Measurements from ENCODE around the gene TBC1D19. TPM values are rescaled to one million over a fixed set of nuclear protein-coding genes. Genes with fewer than 3 reads are reported as not detected.
A peak's percentile ranks its signal among the peaks of the same experiment; 100 is the strongest.

Gene TBC1D19
- total and polyA plus RNA-seq, 9 of the 15 experiments (the other 6 are each of a cell fraction or from before 2014, with no cell fraction given), result 0.73 to 5.6 (median 3.7) TPM

DNA sequence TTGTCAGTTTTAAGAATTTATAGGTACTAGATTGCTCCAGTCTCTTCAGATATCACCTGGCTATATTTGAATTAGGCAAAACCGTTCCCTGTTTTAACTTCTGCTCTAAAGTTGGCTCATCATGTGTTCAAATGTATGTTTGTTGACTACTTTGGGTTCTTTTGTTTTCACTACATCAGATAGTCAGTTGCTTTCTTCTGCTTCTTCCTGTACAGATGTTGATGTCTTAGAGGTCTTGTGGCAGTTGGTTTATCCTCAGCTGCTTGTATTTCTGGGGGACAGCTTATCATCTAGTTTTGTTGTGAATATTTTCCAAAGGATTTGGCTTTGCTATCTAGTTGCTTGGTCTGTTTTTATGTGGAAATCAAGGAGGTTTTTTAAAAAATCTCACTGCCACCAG is 28.0 kb downstream of the TBC1D19 start:
- WGBS (ENCODE audit: insufficient coverage, low coverage, missing lambda C conversion rate), result 13% methylated on average over 1 of the region's 1 CpG
- FAIRE-seq (peak; percentile 11), ATAC-seq (no peak), DNase-seq (ENCODE audit: extremely low read depth in 1 of 4, low spot score in 3 of 4) (no peak)
- ChIA-PET POLR2A (no interaction called here), CTCF (ENCODE audit: low intra/inter-chr PET ratio) (no interaction called here)
- in situ Hi-C loops (cut with MboI), result no loop called here
- Histone ChIP-seq H3K27me3 (ENCODE audit: control insufficient read depth in 2 of 2, insufficient read depth in 2 of 2, low read length in 2 of 2) (no peaks in the 10 kb centered on the region), H3K4me1 (replicated peaks in 1 of 2; ENCODE audit: control insufficient read depth in 2 of 2, insufficient read depth in 2 of 2, low read length in 2 of 2) (peaks cover 0 to 14% of the 10 kb centered on the region in 2 experiments; a peak in 3 of 5 replicates), H3K9ac (ENCODE audit: insufficient read depth in 1 of 2, low read depth in 2 of 2, low read length in 2 of 2) (no peak overlapping the region), H4K20me1 (replicated peaks; ENCODE audit: control insufficient read depth, insufficient read depth, low read length) (no peaks in the 10 kb centered on the region), H3K36me3 (ENCODE audit: control insufficient read depth, insufficient read depth, low read length) (no peaks in the 10 kb centered on the region), H3K4me3 (no peak overlapping the region), H3K4me2 (ENCODE audit: insufficient read depth, low read length) (no peak overlapping the region), H3K9me3 (replicated peaks; ENCODE audit: control insufficient read depth, insufficient read depth, low read depth, low read length) (no peaks in the 10 kb centered on the region), H3K79me2 (ENCODE audit: control insufficient read depth, insufficient read depth, low read length) (no peaks in the 10 kb centered on the region), H2AFZ (ENCODE audit: low read depth, low read length) (no peak overlapping the region), H3K9me1 (ENCODE audit: control insufficient read depth, insufficient read depth, low read length) (no peaks in the 10 kb centered on the region), H3K27ac (ENCODE audit: extremely low read depth, low read depth, low read length) (no peak overlapping the region)
- no TSS peak for BruUV-seq (replicated peaks)
- intact Hi-C loops (cut with micrococcal nuclease), result no loop called here
- TF ChIP-seq IFI16 (CRISPR knock-in tag; IDR thresholded peaks at IDR 0.05) (no peak), HDAC6 (IDR thresholded peaks at IDR 0.05; ENCODE audit: low read depth, low read length) (no peak), FOXM1 (IDR thresholded peaks at IDR 0.05; ENCODE audit: low read depth) (no peak), FOXM1 (CRISPR knock-in tag; IDR thresholded peaks at IDR 0.05; ENCODE audit: low read depth) (no peak), NFRKB (IDR thresholded peaks at IDR 0.05; ENCODE audit: low read depth) (no peak), PTBP1 (IDR thresholded peaks at IDR 0.05; ENCODE audit: low read depth, low read length) (no peak), SMARCB1 (IDR thresholded peaks at IDR 0.05; ENCODE audit: insufficient read length, low read depth) (no peak), CHD2 (IDR thresholded peaks at IDR 0.05; ENCODE audit: low read depth, low read length) (no peak), ZNF644 (tag; IDR thresholded peaks at IDR 0.05; ENCODE audit: low read depth) (no peak), ZEB2 (IDR thresholded peaks at IDR 0.05) (no peak), ZNF398 (CRISPR knock-in tag; IDR thresholded peaks at IDR 0.05) (no peak)
- TF ChIP-seq, protein P1, sequence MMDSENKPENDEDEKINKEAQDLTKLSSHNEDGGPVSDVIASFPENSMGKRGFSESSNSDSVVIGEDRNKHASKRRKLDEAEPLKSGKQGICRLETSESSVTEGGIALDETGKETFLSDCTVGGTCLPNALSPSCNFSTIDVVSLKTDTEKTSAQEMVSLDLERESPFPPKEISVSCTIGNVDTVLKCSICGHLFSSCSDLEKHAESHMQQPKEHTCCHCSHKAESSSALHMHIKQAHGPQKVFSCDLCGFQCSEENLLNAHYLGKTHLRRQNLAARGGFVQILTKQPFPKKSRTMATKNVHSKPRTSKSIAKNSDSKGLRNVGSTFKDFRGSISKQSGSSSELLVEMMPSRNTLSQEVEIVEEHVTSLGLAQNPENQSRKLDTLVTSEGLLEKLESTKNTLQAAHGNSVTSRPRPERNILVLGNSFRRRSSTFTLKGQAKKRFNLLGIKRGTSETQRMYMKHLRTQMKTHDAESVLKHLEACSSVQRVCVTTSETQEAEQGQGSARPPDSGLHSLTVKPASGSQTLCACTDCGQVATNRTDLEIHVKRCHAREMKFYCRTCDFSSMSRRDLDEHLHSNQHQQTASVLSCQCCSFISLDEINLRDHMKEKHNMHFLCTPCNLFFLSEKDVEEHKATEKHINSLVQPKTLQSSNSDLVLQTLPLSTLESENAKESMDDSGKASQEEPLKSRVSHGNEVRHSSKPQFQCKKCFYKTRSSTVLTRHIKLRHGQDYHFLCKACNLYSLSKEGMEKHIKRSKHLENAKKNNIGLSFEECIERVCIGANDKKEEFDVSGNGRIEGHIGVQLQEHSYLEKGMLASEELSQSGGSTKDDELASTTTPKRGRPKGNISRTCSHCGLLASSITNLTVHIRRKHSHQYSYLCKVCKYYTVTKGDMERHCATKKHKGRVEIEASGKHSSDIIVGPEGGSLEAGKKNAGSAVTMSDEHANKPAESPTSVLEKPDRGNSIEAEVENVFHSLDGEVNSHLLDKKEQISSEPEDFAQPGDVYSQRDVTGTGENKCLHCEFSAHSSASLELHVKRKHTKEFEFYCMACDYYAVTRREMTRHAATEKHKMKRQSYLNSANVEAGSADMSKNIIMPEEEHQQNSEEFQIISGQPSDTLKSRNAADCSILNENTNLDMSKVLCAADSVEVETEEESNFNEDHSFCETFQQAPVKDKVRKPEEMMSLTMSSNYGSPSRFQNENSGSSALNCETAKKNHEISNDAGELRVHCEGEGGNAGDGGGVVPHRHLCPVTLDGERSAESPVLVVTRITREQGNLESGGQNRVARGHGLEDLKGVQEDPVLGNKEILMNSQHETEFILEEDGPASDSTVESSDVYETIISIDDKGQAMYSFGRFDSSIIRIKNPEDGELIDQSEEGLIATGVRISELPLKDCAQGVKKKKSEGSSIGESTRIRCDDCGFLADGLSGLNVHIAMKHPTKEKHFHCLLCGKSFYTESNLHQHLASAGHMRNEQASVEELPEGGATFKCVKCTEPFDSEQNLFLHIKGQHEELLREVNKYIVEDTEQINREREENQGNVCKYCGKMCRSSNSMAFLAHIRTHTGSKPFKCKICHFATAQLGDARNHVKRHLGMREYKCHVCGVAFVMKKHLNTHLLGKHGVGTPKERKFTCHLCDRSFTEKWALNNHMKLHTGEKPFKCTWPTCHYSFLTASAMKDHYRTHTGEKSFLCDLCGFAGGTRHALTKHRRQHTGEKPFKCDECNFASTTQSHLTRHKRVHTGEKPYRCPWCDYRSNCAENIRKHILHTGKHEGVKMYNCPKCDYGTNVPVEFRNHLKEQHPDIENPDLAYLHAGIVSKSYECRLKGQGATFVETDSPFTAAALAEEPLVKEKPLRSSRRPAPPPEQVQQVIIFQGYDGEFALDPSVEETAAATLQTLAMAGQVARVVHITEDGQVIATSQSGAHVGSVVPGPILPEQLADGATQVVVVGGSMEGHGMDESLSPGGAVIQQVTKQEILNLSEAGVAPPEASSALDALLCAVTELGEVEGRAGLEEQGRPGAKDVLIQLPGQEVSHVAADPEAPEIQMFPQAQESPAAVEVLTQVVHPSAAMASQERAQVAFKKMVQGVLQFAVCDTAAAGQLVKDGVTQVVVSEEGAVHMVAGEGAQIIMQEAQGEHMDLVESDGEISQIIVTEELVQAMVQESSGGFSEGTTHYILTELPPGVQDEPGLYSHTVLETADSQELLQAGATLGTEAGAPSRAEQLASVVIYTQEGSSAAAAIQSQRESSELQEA (IDR thresholded peaks at IDR 0.05; ENCODE audit: low read depth), result no peak
- TF ChIP-seq, protein P2, sequence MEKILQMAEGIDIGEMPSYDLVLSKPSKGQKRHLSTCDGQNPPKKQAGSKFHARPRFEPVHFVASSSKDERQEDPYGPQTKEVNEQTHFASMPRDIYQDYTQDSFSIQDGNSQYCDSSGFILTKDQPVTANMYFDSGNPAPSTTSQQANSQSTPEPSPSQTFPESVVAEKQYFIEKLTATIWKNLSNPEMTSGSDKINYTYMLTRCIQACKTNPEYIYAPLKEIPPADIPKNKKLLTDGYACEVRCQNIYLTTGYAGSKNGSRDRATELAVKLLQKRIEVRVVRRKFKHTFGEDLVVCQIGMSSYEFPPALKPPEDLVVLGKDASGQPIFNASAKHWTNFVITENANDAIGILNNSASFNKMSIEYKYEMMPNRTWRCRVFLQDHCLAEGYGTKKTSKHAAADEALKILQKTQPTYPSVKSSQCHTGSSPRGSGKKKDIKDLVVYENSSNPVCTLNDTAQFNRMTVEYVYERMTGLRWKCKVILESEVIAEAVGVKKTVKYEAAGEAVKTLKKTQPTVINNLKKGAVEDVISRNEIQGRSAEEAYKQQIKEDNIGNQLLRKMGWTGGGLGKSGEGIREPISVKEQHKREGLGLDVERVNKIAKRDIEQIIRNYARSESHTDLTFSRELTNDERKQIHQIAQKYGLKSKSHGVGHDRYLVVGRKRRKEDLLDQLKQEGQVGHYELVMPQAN (IDR thresholded peaks at IDR 0.05; ENCODE audit: borderline replicate concordance), result no peak
